Measurements from ENCODE around the gene CAMK2B.

The CAMK2B gene

GRCh38 chr7:44272456-44272855 is 52.9 kb downstream of the CAMK2B start:
- no peak for DNase-seq (ENCODE audit: low read depth)
- no peak overlapping the region for H3K4me3 ChIP-seq (ENCODE audit: low read depth, low read length)
- no peak for TF ChIP-seq CTCF (IDR thresholded peaks at IDR 0.05; ENCODE audit: control insufficient read depth, extremely low read depth, insufficient read depth)

GRCh38 chr7:44269943-44270493 is 55.4 kb downstream of the CAMK2B start:
- no peak for TF ChIP-seq CTCF (IDR thresholded peaks at IDR 0.05; ENCODE audit: control insufficient read depth, extremely low read depth, insufficient read depth)
- H3K4me3 ChIP-seq (ENCODE audit: low read depth, low read length): no peak overlapping the region
- no peak for DNase-seq (ENCODE audit: low read depth)

GRCh38 chr7:44269417-44269816 is 56.0 kb downstream of the CAMK2B start:
- DNase-seq (ENCODE audit: low read depth): no peak
- no peak for TF ChIP-seq CTCF (IDR thresholded peaks at IDR 0.05; ENCODE audit: control insufficient read depth, extremely low read depth, insufficient read depth)
- no peak overlapping the region for H3K4me3 ChIP-seq (ENCODE audit: low read depth, low read length)

- no peak for DNase-seq (ENCODE audit: low read depth)
- no peak for TF ChIP-seq CTCF (IDR thresholded peaks at IDR 0.05; ENCODE audit: control insufficient read depth, extremely low read depth, insufficient read depth)
- no peak overlapping the region for H3K4me3 ChIP-seq (ENCODE audit: low read depth, low read length)
Observed at GRCh38 chr7:44268671-44269070, 56.7 kb downstream of the CAMK2B start.

GRCh38 chr7:44267719-44268421 is 57.5 kb downstream of the CAMK2B start:
- TF ChIP-seq CTCF (IDR thresholded peaks at IDR 0.05; ENCODE audit: control insufficient read depth, extremely low read depth, insufficient read depth): no peak
- H3K4me3 ChIP-seq (ENCODE audit: low read depth, low read length): no peak overlapping the region
- DNase-seq (ENCODE audit: low read depth): no peak

GRCh38 chr7:44267178-44267577 is 58.2 kb downstream of the CAMK2B start:
- TF ChIP-seq CTCF (IDR thresholded peaks at IDR 0.05; ENCODE audit: control insufficient read depth, extremely low read depth, insufficient read depth): no peak
- no peak overlapping the region for H3K4me3 ChIP-seq (ENCODE audit: low read depth, low read length)
- no peak for DNase-seq (ENCODE audit: low read depth)

- TF ChIP-seq CTCF (IDR thresholded peaks at IDR 0.05; ENCODE audit: control insufficient read depth, extremely low read depth, insufficient read depth): no peak
- H3K4me3 ChIP-seq (ENCODE audit: low read depth, low read length): no peak overlapping the region
- DNase-seq (ENCODE audit: low read depth): no peak
Observed at GRCh38 chr7:44266526-44266925, 58.9 kb downstream of the CAMK2B start.
